ENCODE results near the gene CXCL10.
"Not testable (repeated sequence)": the region's sequence is repeated elsewhere in the genome, so short reads cannot be mapped to it uniquely, and the experiment has no call there.

Gene CXCL10

GRCh38 chr4:76023389-76023788 is at the start of gene CXCL10:
Gene CXCL10, minus strand, starts transcription at chr4:76023497. Its CDS starts 66 bp downstream, at chr4:76023431.
- no peak for DNase-seq (ENCODE audit: low spot score)

GRCh38 chr4:76072760-76073159 is 49.5 kb upstream of the CXCL10 start:
- no peak for DNase-seq (ENCODE audit: low spot score)

- peak; percentile 57 for DNase-seq (ENCODE audit: low spot score)
Observed at GRCh38 chr4:76067652-76068286, 44.5 kb upstream of the CXCL10 start.

GRCh38 chr4:76066546-76066945 is 43.2 kb upstream of the CXCL10 start:
- DNase-seq (ENCODE audit: low spot score), result no peak

- no peak for DNase-seq (ENCODE audit: low spot score)
Observed at GRCh38 chr4:76061982-76062381, 38.7 kb upstream of the CXCL10 start.

- DNase-seq (ENCODE audit: low spot score), result no peak
Observed at GRCh38 chr4:76061421-76061820, 38.1 kb upstream of the CXCL10 start.

- no peak for DNase-seq (ENCODE audit: low spot score)
Observed at GRCh38 chr4:76060506-76060905, 37.2 kb upstream of the CXCL10 start.

- no peak for DNase-seq (ENCODE audit: low spot score)
Observed at GRCh38 chr4:76059750-76060149, 36.5 kb upstream of the CXCL10 start.

GRCh38 chr4:76058888-76059426 is 35.7 kb upstream of the CXCL10 start:
- peak; percentile 34 for DNase-seq (ENCODE audit: low spot score)

- no peak for DNase-seq (ENCODE audit: low spot score)
Observed at GRCh38 chr4:76058302-76058701, 35.0 kb upstream of the CXCL10 start.

- no peak for DNase-seq (ENCODE audit: low spot score)
Observed at GRCh38 chr4:76055421-76055820, 32.1 kb upstream of the CXCL10 start.

- no peak for DNase-seq (ENCODE audit: low spot score)
Observed at GRCh38 chr4:76055016-76055415, 31.7 kb upstream of the CXCL10 start.

- DNase-seq (ENCODE audit: low spot score), result peak; percentile 63
Observed at GRCh38 chr4:76053730-76054129, 30.4 kb upstream of the CXCL10 start.

- DNase-seq (ENCODE audit: low spot score), result not testable (repeated sequence)
Observed at GRCh38 chr4:76050560-76051050, 27.3 kb upstream of the CXCL10 start.

GRCh38 chr4:76049860-76050416 is 26.6 kb upstream of the CXCL10 start:
- not testable (repeated sequence) for DNase-seq (ENCODE audit: low spot score)

GRCh38 chr4:76044686-76045085 is 21.4 kb upstream of the CXCL10 start:
- DNase-seq (ENCODE audit: low spot score), result not testable (repeated sequence)

- DNase-seq (ENCODE audit: low spot score), result not testable (repeated sequence)
Observed at GRCh38 chr4:76043306-76043705, 20.0 kb upstream of the CXCL10 start.

GRCh38 chr4:76042241-76042998 is 19.1 kb upstream of the CXCL10 start:
- DNase-seq (ENCODE audit: low spot score), result not testable (repeated sequence)

GRCh38 chr4:76036855-76037254 is 13.6 kb upstream of the CXCL10 start:
- DNase-seq (ENCODE audit: low spot score), result no peak

GRCh38 chr4:76035799-76036380 is 12.6 kb upstream of the CXCL10 start, which contains the start of gene CXCL11:
Gene CXCL11, minus strand, starts transcription at chr4:76036070. Its CDS starts 83 bp downstream, at chr4:76035987.
- DNase-seq (ENCODE audit: low spot score), result no peak

- no peak for DNase-seq (ENCODE audit: low spot score)
Observed at GRCh38 chr4:76035141-76035540, 11.8 kb upstream of the CXCL10 start.

- no peak for DNase-seq (ENCODE audit: low spot score)
Observed at GRCh38 chr4:76029300-76029699, 6.0 kb upstream of the CXCL10 start.
